Mucosa of rectum (tissue), 2 donors: ENCODE results near the gene SRRM3.
"Not testable (repeated sequence)": the region's sequence is repeated elsewhere in the genome, so short reads cannot be mapped to it uniquely, and the experiment has no call there.

Experiments
- H3K27ac ChIP-seq, 2 donors: one replicate each; pipeline ENCODE4 v1.7.0; 2013; ENCODE audit warnings: inconsistent platforms in 2 of 2, low read depth in 2 of 2, low read length in 2 of 2
- H3K27me3 ChIP-seq, 2 donors: one replicate each; pipeline ENCODE4 v1.7.0; 2013; ENCODE audit warnings: low read length in 2 of 2; ENCODE audit not compliant: control insufficient read depth in 2 of 2, insufficient read depth in 2 of 2
- H3K36me3 ChIP-seq, 2 donors: one replicate each; pipeline ENCODE4 v1.7.0; 2013; ENCODE audit warnings: low read length in 2 of 2; ENCODE audit not compliant: control insufficient read depth in 2 of 2, insufficient read depth in 2 of 2
- H3K4me1 ChIP-seq, 2 donors: one replicate each; pipeline ENCODE4 v1.7.0; 2013; ENCODE audit warnings: low read length in 2 of 2, mild to moderate bottlenecking in 1 of 2; ENCODE audit not compliant: control insufficient read depth in 2 of 2, insufficient read depth in 2 of 2
- H3K4me3 ChIP-seq, 2 donors: one replicate each; pipeline ENCODE4 v1.7.0; 2013; ENCODE audit warnings: low read length in 2 of 2
- H3K9ac ChIP-seq, 2 donors: one replicate each; pipeline ENCODE4 v1.7.0; 2013; ENCODE audit warnings: low read length in 2 of 2, low read depth in 1 of 2, mild to moderate bottlenecking in 1 of 2
- H3K9me3 ChIP-seq, 2 donors: one replicate each; pipeline ENCODE4 v1.7.0; 2013; ENCODE audit warnings: low read length in 2 of 2; ENCODE audit not compliant: control insufficient read depth in 2 of 2
- donor health status: healthy.
- donor health status: Normal muscosa, but diverticular disease.

SRRM3 gene

DNA sequence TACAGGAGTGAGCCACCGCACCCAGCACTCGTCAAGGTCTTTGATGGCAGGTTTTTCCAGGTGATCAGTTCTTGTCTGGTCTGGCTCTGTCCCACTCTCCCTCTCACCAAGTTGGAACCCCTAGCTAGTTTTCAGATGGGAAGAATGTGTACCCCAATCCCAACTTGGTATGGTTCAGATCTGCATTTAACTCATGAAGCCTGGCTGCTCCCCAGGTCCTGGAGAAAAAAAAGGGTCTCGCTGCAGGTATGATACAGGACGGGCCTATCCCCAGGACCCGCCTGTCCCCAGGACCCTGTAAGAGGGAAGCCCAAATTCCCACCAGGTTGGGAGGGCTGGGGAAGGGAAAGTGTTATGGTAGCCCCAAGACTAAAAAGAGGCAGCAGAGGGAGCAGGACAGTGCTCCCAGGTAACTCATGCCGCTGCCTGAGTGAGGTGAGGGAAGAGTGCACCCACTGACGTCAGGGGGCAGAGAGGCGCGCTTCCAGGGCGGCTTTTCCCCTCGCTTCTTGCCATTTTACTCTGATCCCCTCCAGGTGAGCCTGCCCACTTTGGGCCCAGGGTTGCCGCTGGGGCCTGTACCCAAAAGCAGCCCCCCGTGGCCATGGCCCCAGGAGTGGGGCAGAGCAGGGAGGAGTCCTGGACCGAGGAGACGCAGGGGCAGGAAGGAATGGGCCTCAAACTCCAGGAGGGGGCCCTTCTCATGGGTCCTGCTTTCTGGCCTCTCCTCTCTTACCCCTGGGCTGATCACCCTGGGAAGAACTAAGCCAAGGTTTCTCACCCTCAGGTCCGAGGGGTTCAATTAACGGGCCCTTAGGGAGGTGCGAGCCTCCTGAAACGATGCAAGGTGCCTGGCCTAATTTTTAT, 36.4 kb upstream of the SRRM3 start:
- H3K9ac ChIP-seq, result no peak overlapping the region
- no peaks in the 10 kb centered on the region for H3K9me3 ChIP-seq
- no peak overlapping the region for H3K4me3 ChIP-seq
- H3K27me3 ChIP-seq, result no peaks in the 10 kb centered on the region
- no peaks in the 10 kb centered on the region for H3K4me1 ChIP-seq
- H3K27ac ChIP-seq, result no peak overlapping the region
- no peaks in the 10 kb centered on the region for H3K36me3 ChIP-seq

GRCh38 chr7:76165973-76166403, 35.7 kb upstream of the SRRM3 start:
- no peaks in the 10 kb centered on the region for H3K9me3 ChIP-seq
- H3K9ac ChIP-seq, result peak overlapping the region; percentile 60 to 93
- peak overlapping the region; percentile 80 to 85 for H3K27ac ChIP-seq
- H3K27me3 ChIP-seq, result no peaks in the 10 kb centered on the region
- H3K4me1 ChIP-seq, result no peaks in the 10 kb centered on the region
- no peaks in the 10 kb centered on the region for H3K36me3 ChIP-seq
- peak overlapping the region; percentile 89 to 91 for H3K4me3 ChIP-seq

- Histone ChIP-seq H3K4me3 (peak overlapping the region; percentile 89 to 91), H3K27ac (peak overlapping the region; percentile 80 to 85), H3K27me3 (no peaks in the 10 kb centered on the region), H3K9me3 (no peaks in the 10 kb centered on the region), H3K9ac (peak overlapping the region; percentile 79 to 93), H3K4me1 (no peaks in the 10 kb centered on the region), H3K36me3 (no peaks in the 10 kb centered on the region)
These were observed 35.1 kb upstream of the SRRM3 start for GRCh38 chr7:76166404-76167255.

DNA sequence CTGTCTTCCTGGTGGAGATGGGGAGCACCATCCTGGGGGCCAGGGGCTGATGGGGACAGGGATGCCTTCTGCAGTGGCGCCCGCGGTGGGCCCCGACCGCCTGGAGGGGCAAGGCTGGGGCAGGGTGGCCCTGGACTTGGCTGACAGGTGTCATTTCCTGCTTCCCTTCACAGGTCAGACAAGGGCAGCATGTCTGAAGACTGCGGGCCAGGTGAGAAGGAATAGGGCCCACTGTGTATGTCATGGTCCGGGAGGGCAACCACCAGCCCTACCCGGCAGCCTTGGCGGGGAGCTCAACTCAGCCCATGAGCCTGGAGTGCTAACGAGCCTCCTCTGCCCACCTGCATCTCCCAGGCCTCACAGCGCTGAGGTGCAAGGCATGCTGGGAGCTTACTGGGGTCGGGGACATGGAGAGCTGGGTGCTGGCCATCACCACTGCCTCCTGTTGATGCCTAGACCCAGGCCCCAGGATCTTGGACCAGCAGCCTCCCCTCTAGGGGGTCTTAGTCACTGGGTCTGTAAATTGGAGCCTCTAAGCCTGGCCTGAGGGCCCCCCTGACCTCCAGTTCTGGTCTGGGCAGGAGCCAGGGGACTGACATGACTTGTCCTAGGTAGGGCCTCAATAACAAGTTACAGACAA, 28.0 kb upstream of the SRRM3 start:
- H3K4me3 ChIP-seq, result no peak overlapping the region
- no peaks in the 10 kb centered on the region for H3K36me3 ChIP-seq
- H3K27ac ChIP-seq, result no peak overlapping the region
- H3K27me3 ChIP-seq, result no peaks in the 10 kb centered on the region
- H3K9me3 ChIP-seq, result no peaks in the 10 kb centered on the region
- H3K9ac ChIP-seq, result no peak overlapping the region
- no peaks in the 10 kb centered on the region for H3K4me1 ChIP-seq

DNA sequence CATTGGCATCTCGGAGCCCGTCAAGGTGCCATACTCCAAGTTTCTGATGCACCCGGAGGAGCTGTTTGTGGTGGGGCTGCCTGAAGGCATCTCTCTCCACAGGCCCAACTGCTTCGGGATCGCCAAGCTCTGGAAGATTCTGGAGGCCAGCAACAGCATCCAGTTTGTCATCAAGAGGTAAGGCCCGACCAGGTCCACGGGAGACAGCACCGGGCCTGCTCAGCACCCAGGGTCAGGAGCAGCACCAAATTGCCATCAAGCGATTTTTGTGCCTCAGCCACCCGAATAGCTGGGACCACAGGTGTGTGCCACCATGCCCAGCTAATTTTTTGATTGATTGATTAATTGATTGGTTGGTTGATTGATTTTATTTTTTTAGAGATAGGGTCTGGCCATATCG, 24.7 kb upstream of the SRRM3 start:
- not testable (repeated sequence) for H3K36me3 ChIP-seq, H3K4me1 ChIP-seq, H3K27me3 ChIP-seq, H3K9me3 ChIP-seq, H3K27ac ChIP-seq, H3K9ac ChIP-seq, H3K4me3 ChIP-seq

- Histone ChIP-seq H3K27me3 (no peaks in the 10 kb centered on the region), H3K27ac (no peak overlapping the region), H3K36me3 (no peaks in the 10 kb centered on the region), H3K4me3 (no peak overlapping the region), H3K9me3 (no peaks in the 10 kb centered on the region), H3K9ac (no peak overlapping the region), H3K4me1 (no peaks in the 10 kb centered on the region)
These were observed 22.0 kb upstream of the SRRM3 start for GRCh38 chr7:76179686-76180085.

DNA sequence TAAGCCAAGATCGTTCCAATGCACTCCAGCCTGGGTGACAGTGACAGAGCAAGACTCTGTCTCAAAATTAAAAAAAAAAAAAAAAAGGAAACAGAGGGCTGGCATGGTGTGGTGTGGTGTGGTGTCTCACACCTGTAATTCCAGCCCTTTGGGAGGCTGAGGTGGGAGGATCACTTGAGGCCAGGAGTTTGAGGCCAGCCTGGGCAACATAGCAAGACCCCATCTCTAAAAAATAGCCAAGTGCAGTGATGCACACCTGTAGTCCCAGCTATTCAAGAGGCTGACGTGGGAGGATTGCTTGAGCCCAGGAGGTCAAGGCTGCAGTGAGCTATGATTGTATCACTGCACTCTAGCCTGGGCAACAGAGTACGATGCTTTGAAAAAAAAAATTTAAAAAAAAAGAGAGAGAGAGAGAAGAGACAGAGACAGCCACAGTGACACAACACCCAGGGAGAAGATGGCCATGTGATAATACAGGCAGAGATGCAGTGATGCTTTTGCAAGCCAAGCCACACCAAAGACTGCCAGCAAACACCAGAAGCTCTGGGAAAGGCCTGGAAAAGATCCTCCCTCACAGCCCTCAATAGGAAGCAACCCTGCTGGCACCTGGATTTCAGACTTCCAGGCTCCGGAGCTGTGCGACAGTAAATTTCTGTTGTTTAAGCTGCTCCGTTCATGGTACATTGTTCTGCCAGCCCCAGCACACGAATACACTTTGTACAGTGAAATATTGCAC, 19.3 kb upstream of the SRRM3 start:
- H3K36me3 ChIP-seq, result no peaks in the 10 kb centered on the region
- H3K9ac ChIP-seq, result no peak overlapping the region
- no peaks in the 10 kb centered on the region for H3K27me3 ChIP-seq
- H3K27ac ChIP-seq, result no peak overlapping the region
- no peak overlapping the region for H3K4me3 ChIP-seq
- H3K9me3 ChIP-seq, result no peaks in the 10 kb centered on the region
- H3K4me1 ChIP-seq, result no peaks in the 10 kb centered on the region

DNA sequence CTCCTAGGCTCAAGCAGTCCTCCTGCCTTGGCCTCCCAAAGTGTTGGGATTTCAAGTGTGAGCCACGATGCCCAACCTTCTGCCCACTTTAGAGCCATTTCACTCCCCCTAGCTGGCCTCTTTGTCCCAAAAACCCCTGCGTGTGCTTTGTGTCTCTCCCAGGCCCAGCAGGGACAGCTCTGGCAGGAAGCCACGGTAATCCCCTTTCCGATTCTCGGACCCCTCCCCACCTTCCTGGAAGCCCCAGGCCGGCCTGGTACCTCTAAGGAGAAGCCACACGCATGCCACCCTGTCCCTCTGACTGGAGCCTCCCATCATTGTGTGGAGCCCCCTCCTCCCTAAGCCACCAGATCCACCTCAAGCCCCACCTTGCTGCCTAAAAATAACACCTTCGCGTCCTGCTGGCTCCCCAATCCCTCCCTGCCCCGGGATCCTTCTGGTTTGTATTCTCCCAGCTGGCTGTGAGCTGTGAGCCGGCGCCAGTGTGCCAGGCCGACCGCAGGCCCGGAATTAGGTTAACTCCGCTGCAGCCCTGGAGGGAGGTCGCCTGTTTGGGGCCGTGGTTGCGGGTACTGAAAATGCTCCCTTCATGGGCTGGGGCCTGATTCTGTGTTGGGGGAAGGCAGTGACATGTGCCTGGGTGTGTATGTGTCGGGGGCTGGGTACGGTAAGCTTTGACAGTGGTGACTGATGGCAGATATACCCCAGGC, 16.4 kb upstream of the SRRM3 start:
- no peak overlapping the region for H3K4me3 ChIP-seq
- no peak overlapping the region for H3K27ac ChIP-seq
- no peaks in the 10 kb centered on the region for H3K4me1 ChIP-seq
- no peaks in the 10 kb centered on the region for H3K27me3 ChIP-seq
- H3K36me3 ChIP-seq, result no peaks in the 10 kb centered on the region
- H3K9me3 ChIP-seq, result no peaks in the 10 kb centered on the region
- no peak overlapping the region for H3K9ac ChIP-seq

GRCh38 chr7:76187272-76187671, 14.4 kb upstream of the SRRM3 start:
- Histone ChIP-seq H3K4me1 (no peaks in the 10 kb centered on the region), H3K9ac (no peak overlapping the region), H3K9me3 (no peaks in the 10 kb centered on the region), H3K27ac (no peak overlapping the region), H3K36me3 (no peaks in the 10 kb centered on the region), H3K27me3 (no peaks in the 10 kb centered on the region), H3K4me3 (no peak overlapping the region)
